ENCODE results near the gene CNGA1.
"Not testable (repeated sequence)": the region's sequence is repeated elsewhere in the genome, so short reads cannot be mapped to it uniquely, and the experiment has no call there.

The CNGA1 gene

DNA sequence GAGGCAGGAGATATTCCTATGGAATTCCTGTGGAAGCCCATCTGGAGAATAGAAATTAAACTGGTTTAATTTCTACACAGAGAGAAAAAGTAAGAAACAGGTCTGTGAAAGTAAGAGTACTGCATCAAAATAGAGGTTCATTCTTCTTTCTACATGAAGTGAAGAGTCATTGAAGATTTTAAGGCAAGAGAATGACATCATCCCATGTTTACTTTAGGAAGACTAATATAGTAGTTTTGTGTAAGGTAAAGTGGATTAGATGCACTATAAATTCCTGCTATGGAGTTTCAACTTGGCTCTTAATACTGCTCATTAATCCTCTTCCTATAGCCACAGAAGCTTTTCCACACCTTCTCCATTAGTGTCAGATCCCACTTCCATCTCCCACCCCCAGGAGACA, 47.6 kb downstream of the CNGA1 start:
- no peak for DNase-seq (ENCODE audit: low read depth)

DNA sequence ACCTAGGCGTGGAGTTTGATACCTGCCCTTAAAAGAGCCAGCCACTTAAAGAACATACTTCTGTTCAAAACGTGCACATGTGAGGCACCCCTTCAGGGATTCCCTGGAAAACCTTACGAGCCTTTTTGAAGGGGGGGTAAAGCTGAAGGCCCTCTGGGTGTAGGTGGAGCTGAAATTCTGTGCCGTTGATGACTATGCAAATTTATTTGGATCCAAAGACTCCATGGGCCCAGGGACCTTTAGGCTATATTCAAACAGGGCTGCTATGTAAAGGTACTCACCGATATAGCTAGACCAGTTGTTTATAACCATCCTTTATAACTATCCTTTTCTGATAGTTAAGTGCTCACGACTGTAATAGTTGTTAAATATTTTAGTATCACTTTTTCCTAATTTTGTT, 61.8 kb downstream of the CNGA1 start:
- no peak for DNase-seq (ENCODE audit: low read depth)

GRCh38 chr4:47954245-47954644, 62.2 kb downstream of the CNGA1 start:
- DNase-seq (ENCODE audit: low read depth): no peak

DNA sequence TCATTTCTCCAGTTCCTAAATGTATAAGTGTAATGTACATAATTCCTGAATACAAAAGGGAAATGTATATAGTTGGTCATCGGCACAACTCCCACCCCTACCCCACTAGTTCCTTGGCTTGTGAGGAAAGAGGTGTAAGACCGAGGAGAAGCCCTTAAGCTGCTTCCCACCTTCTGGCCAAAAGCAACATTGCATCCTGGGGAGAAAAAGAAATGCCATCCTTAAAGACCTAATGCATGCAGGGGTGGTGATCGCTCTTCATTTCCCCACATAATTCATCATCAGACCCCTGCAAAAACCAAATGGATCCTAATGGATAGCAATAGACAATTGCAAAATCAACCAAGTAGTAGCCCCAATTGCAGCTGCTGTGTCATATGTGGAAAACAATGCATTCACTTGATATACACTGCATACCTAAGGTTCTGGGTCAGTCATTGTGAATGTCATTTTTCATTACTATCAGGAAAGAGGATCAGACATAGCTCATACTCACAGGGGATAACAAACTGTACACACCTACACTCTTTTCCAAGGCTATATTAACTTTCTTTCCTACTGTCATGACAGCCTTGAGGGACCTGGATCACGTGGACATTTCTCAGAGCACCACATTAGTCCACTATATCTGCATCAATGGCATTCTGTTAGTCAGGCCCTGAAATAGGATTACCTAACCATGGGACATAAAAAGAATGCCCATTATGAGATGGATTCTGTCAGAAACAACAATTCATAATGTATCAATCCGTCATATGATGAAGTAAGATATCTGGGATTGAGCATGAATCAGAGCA, 70.4 kb downstream of the CNGA1 start:
- DNase-seq (ENCODE audit: low read depth): no peak

GRCh38 chr4:47942081-47942819, 74.2 kb downstream of the CNGA1 start:
- DNase-seq (ENCODE audit: low read depth): no peak

DNA sequence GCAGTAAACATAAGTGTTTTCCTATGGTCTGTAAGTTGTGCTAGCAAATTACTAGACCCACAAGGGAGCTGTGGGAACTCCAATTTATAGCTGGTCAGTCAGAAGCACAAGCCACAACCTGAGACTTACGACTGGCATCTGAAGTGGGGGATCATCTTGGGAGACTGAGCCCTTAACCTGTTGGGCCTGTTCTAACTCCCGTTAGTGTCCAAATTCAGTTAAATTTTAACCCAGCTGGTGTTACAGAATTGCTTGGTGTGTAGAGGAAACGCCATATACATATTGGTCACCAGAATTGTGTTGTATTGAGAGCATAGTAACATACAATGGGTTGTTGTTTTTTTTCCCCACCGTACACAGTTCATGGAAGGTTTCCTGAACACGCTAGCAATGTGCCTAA, 77.0 kb downstream of the CNGA1 start:
- DNase-seq (ENCODE audit: low read depth): no peak

GRCh38 chr4:47936336-47936735, 80.1 kb downstream of the CNGA1 start:
- DNase-seq (ENCODE audit: low read depth): no peak

DNA sequence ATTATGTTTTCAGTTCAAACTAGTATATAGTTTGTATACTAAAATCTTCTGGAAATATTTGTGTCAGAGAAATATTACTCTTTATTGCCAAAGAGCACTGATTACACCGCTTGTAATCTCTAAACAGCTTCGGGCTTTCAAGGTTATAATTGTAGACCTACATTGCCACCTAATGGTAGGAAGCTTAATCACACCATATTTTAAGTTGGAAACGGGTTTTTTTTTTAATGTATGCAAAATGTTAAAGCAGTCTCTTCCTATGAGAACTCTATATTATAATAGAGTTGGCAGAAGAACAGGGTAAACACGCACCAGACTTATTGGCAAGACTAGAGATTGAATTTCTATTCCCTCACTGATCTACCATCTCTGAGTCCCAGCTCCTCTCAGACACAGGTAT, 82.6 kb downstream of the CNGA1 start:
- DNase-seq (ENCODE audit: low read depth): no peak

DNA sequence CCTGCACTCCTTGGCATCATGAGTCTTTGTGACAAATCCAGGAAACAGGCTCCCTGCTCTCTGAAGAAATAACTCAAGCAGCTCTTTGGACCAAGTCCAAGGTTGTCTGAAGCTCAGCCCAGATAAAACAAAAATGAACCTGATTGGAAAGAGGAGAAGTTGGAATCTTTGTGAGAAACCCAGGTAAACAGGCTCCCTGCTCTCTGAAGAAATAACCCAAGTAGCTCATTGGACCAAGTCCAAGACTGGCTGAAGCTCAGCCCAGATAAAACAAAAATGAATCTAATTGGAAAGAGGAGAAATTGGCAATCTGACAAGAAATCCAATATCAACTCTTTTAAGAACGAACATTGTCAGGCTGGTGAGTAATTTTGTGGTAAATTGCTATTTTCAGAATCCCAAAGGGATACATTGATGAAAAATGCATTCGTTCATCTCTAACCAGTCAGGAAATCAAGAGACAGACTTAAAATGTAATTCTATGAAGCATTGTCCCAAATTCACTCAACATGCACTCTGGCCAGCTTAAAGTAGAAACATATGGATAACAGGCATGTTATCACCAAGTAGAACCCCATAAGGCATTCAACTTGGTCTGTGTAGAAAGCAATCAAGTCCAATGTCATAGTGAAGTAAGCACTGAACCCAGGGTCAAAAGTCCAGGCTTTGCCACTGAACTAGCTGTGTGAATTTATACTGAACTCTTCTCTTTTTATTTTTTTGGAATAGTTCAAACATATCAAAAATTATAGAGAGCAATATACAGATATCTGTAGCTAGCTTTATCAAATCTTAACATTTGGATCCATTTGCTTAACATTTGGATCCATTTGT, 85.3 kb downstream of the CNGA1 start:
- DNase-seq (ENCODE audit: low read depth): no peak

GRCh38 chr4:47929682-47930201, 86.7 kb downstream of the CNGA1 start:
- DNase-seq (ENCODE audit: low read depth): no peak

- no peak for DNase-seq (ENCODE audit: low read depth)
These were observed 89.7 kb downstream of the CNGA1 start for GRCh38 chr4:47926667-47927258.

DNA sequence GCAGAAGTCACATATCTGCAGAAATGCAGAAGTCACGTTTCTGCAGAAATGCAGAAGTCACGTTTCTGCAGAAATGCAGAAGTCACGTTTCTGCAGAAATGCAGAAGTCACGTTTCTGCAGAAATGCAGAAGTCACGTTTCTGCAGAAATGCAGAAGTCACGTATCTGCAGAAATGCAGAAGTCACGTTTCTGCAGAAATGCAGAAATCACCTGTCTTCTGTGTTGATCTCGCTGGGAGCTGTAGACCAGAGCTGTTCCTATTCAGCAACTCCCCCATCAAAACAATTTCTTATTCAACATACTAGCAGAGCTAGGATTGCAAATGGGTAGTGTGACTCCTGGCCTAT, 93.2 kb downstream of the CNGA1 start:
- not testable (repeated sequence) for DNase-seq (ENCODE audit: low read depth)

DNA sequence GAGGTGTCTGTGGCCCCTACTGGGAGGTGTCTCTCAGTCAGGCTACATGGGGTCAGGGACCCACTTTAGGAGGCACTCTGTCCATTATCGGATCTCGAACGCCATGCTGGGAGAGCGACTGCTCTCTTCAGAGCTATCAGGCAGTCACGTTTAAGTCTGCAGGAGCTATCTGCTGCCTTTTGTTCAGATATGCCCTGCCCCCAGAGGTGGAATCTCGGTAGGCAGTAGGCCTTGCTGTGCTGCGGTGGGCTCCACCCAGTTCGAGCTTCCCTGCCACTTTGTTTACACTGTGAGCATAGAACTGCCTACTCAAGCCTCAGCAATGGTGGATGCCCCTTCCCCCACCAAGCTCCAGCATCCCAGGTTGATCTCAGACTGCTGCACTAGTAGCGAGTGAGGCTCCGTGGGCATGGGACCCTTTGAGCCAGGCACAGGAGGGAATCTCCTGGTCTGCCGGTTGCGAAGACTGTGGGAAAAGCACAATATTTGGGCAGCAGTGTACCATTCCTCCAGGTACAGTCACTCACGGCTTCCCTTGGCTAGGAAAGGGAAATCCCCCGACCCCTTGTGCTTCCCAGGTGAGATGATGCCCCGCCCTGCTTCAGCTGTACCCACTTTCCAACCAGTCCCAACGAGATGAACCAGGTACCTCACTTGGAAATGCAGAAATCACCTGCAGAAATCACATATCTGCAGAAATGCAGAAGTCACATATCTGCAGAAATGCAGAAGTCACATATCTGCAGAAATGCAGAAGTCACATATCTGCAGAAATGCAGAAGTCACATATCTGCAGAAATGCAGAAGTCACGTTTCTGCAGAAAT, 93.8 kb downstream of the CNGA1 start:
- DNase-seq (ENCODE audit: low read depth): not testable (repeated sequence)

GRCh38 chr4:47917163-47917562, 99.3 kb downstream of the CNGA1 start:
- not testable (repeated sequence) for DNase-seq (ENCODE audit: low read depth)

- no peak for DNase-seq (ENCODE audit: low read depth)
These were observed 101.1 kb downstream of the CNGA1 start for GRCh38 chr4:47915378-47915777.

DNA sequence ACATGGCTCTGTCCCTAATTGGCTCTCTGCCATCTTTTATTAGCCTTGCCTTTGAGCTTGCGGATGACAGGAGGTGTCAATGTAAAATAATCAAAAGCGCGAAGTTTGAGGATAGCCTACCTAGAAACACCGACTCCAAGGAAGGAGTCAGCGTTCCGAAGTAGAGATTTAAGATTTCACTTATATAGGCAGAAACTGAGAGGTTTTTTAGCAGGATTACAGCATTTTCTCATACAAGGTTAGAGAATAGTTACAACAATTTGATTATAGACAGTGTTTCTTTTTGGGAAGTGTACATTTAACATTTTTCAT, 101.6 kb downstream of the CNGA1 start:
- DNase-seq (ENCODE audit: low read depth): no peak

DNA sequence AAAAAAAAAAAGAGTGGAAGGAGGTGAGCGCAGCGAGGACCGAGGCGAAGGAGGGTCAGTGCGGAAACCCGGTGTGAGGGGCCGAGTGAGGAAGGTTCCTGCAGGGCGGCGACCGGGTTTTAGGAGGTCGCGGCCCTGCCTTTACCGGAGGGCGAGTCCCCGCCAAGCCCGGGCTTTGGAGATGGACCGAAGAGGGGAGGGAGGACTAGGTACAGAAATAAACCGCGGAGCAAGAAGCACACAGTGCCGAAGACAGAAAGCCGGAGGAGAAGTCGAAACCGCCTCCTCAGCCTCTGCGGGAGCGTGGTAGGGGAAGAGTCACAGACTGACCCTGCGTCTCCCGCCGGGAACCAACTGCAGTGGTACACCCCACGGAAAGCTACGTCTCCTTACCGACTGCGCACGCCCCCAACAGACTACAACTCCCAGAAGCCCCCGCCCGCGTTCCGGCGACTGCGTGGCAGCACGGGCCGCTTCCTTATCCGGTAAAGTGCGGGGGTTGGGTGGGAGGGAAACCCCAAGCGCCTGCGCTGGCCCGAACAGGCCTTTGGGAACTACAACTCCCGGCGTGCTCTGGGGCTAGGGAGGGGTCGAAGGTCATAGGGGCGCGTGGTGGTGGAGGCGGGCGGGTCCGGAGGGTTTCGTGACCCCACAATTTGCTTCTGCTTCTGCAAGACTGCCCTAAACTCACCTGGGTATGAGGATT, 102.1 kb downstream of the CNGA1 start, which contains the start of gene NFXL1:
Gene NFXL1 (minus strand): TSS at position 364 of the 706 bp plus-strand sequence. CDS start 380 bp downstream, outside the sequence.
- DNase-seq (ENCODE audit: low read depth): peak; percentile 89

GRCh38 chr4:47913861-47914219, 102.6 kb downstream of the CNGA1 start:
- no peak for DNase-seq (ENCODE audit: low read depth)

DNA sequence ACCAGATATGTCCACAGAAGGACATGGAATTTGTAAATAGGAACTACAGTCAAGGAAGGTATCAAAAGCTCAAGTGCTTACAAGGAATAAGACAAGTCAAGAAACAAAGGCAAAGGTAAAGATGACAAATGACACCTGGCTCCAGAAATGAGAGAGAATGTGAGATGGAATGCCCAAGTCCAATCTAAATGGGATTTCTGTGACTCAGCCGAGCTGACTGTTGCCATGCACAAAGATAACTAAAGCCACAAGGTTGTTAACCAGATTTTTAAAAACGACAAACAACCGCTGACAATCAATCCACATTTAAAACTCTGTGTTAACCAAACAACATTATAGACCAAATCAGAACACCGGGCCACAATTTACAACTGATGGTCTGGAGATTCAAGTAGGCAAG, 103.2 kb downstream of the CNGA1 start:
- DNase-seq (ENCODE audit: low read depth): no peak

GRCh38 chr4:47907089-47907646, 109.3 kb downstream of the CNGA1 start:
- DNase-seq (ENCODE audit: low read depth): no peak
